HG02610 (cell line): Measurements from ENCODE around the gene ZFP36L2.
A peak's percentile ranks its signal among the peaks of the same experiment; 100 is the strongest.
"Not testable (repeated sequence)": the region's sequence is repeated elsewhere in the genome, so short reads cannot be mapped to it uniquely, and the experiment has no call there.

Source experiments
- ATAC-seq: cut with Tn5 transposase; IDR thresholded peaks from one replicate; pipeline ENCODE4 v1.9.1; 2021; ENCODE audit warnings: mild to moderate bottlenecking, moderate library complexity; ENCODE audit not compliant: unreplicated experiment

The ZFP36L2 gene

DNA sequence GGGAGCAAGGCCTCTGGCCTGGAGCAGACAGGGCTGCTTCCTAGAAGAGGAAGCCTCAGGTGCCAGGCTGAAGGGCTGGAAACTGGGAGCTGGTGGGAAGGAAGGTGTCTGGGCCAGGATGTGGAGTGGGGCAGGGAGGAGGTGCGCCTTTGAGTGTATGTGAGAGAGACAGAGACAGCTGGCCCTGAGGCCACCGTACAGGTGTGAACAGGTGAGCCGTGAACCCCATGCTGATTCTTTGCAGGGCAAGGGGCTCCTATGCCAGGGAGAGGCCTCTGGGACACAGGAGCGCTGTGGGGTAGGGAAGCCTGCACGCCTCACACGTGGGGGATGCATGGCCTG, 16.3 kb downstream of the ZFP36L2 start:
- ATAC-seq: no peak

DNA sequence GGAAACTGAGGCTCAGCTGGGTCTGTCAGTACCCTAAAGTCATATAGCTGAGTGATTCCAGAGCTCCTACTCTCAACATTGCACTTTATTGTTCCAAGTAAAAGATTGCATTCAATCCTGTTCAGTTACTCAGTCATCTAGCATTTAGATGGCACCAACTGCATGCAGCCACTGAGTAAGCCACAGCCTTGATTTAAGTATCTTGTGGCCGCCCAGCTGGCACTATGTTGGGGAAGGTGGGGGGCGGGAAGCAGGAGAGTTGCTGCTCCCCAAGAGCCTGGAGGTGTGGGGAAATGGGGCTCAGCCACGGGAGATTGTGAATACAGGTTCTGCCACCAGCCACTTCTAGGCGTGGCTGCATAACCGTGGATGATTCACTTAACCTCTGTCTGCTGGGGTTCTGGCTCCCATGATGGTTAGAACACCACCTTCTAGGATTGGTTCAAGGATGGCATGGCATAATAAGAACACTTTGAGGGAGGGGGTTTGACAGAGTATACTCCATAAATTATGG, 17.1 kb downstream of the ZFP36L2 start:
- no peak for ATAC-seq

DNA sequence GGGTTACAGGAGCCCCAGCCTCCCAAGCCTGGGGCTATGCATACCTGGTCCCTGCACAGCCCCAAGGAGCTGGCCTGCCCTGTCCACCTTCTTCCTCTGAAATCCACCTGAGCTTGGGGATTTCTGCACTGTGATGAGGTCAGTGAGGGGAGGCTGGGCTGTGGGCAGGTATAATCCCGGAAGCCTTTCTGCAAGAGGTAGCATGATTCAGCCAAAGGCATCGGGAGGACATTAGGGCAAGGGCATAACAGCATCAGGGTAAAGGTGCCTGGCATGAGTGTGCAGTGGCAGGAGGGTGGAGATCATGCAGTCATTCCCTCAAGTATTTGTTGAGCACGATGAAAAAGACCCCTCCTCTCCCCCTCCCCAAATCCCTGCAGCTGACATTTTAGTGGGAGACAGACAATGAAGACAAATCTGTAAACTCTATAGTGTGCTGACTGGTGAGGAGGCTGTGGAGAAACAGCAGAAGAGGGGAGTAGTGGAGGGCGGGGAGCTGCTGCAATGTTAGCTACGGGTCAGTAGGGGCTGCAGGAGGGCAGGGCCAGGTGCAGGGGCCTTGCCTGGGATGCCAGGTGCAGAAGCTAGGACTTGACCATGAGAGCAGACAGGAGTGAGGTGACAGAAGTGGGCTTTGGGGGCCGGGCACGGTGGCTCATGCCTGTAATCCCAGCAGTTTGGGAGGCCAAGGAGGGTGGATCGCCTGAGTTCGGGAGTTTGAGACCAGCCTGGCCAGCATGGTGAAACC, 18.7 kb downstream of the ZFP36L2 start:
- ATAC-seq: no peak

DNA sequence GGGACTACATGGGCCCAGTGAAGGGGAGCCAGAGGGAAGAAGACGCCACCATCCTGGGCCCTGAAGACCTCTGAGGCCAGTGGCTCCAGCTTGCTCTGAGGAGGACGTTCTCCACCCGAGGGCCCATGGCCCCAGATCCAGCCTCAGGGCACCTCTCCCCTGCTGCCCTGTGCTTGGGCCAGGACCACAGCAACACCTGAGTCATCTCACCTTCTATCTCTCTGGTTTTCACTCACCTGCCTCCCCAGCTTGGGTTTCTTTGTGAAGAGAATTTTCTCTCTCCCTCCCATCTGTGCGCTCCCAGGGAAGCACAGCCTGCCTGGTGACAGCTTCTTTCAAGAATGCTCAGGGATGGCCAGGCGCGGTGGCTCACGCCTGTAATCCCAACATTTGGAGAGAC, 19.8 kb downstream of the ZFP36L2 start:
- no peak for ATAC-seq

DNA sequence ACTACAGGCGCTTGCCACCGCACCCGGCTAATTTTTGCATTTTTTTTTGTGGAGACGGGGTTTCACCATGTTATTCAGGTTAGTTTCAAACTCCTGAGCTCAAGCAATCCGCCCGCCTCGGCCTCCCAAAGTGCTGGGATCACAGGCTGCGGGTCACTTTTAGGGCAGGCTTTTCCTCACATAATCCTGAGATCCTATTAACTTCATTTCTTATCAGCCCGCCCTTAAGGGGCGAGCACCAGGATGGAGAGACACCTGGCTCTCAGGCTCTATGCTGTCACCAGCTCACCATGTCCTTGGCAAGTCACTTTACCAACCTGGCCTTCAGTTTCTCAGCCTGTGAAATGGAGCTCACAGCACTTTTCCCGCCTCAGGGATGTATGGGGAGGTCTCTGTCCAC, 23.0 kb downstream of the ZFP36L2 start:
- no peak for ATAC-seq

DNA sequence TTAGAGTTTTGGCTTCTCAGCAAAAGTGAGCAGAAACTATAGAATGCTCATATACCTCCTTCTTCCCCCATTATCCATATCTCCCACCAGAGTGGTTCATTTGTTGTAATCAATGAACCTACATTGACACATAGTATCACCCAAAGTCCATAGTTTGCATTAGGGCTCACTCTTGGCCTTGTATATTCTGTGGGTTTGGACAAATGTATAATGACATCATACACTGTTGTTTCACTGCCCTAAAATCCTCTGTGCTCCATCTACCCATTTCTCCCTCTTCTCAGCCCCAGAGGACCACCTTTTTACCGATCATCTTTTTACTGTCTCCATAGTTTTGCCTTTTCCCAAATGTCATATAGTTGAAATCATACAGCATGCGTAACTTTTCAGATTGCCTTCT, 24.1 kb downstream of the ZFP36L2 start:
- ATAC-seq: no peak

DNA sequence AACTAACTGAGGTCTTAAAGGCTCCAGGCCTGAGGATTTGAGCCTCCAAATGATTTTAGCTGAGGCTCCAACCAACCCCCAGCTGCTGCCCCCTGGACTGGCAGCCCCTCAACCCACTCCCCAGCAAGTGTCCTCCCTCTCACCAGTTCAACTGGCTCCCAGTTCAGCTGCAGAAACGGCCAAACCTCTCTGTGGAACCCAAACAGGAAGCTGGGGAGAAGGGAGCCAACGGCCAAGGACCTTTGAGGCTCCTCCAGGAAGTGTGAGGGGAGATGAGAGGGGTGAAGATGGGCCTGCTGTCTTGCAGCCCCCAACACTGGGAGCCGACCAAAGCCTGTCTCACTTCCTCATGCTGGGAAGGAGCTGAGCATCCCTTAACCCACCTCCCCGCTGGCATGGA, 24.9 kb downstream of the ZFP36L2 start:
- no peak for ATAC-seq

DNA sequence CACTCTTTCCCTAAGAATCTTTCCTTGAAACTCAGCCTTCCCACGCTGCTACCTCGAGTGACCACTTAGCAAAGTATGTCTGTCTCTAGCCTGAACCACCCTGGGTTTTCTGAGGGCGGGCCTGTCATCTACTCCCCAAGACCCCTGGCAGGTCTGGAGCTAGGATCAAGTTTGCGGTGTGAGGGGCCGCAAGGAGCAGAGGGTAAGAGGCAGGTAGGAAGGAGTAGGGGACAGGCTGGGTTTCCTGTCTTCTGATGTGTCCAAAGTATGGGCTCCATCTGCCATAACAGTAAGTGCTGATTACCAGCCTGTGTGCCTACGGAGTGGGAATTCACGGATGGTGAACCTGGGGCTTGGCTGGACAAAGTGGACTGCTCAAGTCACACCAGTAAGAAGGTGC, 25.4 kb downstream of the ZFP36L2 start:
- ATAC-seq: no peak

DNA sequence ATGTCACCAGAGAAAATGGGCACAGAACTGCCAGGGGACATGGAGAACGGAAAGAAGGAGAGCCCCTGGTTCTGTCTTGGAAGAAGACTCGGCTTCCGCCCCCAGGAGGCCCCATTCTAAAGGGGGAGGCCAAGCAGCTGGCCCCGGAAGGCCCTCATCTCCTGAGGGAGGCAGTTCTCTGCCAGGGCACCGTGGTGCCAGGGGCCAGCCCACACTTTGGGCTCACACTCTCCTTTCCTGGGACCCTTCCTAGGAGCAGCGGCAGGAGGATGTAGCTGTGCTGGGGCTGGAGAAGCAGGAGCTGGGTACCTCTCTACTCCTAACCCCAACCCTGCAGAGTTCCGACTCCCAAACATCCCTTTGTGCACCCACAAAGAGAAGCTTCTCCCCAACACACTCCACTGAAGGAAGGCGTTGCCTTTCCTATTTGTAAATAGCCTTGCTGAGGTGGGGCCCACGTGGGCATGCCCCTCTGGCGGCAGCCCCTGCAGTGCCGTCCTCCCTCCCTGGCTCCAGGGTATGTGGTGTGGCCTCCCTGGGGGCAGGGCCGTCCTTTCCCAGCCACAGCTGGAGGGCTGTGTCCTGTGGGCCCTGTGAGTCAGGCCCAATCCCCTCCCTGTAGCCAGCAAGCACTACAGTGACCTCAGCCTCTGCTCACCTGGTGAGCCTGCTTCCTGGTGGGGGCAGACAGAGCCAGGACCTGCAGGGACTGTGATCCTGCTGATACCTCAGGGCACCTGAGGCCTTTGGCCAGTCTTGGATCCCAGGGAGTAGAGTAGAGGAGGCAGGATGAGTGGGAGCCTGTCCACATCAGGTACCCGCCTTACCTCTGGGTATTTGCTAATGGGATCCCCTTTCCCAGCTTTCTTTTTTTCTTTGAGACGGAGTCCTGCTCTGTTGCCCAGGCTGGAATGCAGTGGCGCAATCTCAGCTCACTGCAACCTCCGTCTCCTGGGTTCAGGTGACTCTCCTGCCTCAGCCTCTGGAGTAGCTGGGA, 26.6 kb downstream of the ZFP36L2 start:
- ATAC-seq: no peak

DNA sequence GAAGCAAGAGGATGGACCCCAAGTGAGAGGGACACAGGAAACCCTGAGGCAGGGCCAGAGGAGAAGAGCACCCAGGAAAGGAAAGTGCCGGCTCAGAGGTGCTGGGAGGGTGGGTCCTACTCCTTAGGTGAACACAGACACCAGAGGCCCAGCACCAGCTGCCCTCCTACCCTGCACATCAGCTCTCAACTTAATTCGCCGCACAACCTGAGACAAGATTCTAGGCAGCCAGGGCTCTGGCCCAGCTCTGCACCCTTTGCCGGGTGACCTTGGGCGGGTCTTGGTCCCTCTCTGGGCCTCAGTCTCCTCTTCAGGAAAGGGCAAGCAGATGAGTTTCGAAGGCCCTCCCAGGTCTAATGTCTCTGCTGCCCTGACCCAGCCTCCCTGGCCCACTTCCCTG, 28.1 kb downstream of the ZFP36L2 start:
- no peak for ATAC-seq

DNA sequence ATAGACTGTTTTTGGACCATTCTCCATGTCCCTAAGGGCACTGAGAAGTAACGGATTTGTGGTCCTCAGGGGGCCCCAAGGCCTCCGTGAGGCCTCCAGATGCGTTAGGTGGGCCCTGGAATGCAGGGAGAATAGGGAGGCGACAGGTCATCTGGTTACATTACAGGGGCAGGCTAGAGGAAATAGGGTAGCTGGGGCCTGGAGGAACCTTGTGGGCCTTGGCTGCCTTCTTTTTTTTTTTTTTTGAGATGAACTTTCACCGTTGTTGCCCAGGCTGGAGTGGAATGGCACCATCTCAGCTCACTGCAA, 28.9 kb downstream of the ZFP36L2 start:
- ATAC-seq: no peak

DNA sequence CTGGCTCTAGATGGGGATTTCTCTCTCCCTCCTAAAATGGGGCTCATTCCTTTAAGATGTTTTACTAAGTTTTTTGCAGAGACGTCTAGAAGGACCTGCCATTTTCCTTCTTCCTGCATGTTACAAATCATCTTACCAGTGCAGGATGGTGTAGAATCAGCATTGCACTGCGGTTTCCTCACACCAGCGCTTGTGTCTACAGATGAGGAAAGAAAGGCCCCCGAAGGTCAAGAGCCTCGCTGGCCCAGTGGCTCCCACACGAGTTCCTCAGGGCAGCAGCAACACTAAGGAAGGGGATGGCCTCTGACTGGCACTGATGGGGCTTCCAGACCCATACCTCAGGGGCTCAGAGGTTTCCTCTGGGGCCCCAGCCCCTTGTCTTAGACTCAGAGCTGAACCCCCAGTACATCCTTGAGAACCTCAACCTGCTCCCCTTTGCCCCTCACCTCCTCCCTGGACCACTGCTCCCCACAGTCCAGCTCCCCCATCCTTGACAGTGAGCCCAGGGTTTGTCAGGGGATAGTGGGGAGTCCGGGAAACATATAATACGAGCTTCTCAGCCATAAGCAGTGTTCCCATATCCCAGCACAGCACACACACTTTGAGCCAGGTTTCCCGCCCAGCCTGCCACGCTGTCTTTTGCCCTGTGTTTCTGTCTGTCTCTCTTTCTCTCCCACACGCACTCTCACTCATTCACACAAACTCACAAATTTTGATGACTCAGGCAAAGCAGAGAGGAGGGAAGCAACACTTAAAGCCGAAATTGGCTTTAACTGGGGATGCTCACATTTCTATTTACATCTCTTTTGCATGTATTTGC, 29.4 kb downstream of the ZFP36L2 start:
- ATAC-seq: no peak

DNA sequence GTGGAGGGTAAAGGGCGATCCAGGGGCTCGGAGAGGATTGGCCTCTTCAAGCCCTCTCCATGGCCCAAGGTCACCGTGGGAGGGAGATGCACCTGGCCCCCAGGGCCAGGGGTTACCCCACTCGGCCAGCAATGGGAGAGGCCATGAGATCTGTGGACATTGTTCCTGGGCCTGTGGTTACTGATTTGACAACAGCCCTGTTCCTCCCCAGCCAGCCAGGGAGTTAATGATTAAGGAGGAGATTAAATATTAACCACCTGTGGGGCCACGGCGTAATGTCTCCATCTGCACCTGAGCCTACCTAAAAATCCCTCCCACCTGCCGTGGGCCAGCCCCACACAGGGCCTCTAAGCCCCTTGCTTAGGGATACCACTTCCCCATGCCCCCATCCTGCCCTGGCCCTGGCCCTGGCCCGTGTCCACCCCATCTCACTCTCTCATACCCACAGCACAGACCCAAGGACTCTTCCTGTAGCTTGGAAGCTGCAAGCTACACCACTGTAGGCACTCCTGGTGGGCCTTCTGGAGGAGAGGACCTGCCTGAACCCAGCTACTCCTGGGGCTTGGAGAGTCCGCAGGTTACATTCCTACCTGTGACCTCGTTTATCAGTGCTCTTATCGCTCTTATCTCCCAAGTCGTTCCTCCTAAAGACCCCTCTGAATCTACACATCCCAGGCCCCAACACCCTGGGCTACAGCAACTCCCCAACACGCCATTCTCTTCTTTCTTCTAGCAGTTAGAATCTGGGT, 32.1 kb downstream of the ZFP36L2 start:
- peak; percentile 30 for ATAC-seq

DNA sequence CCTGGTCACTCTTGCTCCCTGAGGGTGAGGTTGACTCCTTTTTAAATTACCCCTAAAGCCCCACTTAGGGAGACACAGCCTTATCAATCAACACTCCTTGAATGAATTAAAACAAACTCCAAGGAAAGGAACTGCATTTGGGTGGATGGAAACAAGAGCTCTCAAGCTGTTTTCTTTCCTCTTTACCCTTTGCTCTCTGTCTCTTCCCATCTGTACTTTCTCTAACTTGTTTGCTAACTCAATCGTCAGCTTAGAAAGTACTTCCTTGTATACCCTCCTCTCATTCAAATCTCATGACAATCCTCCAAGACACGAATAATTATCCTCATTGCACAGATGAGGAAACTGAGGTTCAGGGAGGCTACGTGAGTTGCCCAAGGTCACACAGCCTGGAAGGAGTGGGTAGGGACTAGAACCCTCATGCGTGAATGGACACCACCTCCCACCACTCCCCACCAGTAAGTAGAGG, 32.7 kb downstream of the ZFP36L2 start:
- ATAC-seq: no peak

DNA sequence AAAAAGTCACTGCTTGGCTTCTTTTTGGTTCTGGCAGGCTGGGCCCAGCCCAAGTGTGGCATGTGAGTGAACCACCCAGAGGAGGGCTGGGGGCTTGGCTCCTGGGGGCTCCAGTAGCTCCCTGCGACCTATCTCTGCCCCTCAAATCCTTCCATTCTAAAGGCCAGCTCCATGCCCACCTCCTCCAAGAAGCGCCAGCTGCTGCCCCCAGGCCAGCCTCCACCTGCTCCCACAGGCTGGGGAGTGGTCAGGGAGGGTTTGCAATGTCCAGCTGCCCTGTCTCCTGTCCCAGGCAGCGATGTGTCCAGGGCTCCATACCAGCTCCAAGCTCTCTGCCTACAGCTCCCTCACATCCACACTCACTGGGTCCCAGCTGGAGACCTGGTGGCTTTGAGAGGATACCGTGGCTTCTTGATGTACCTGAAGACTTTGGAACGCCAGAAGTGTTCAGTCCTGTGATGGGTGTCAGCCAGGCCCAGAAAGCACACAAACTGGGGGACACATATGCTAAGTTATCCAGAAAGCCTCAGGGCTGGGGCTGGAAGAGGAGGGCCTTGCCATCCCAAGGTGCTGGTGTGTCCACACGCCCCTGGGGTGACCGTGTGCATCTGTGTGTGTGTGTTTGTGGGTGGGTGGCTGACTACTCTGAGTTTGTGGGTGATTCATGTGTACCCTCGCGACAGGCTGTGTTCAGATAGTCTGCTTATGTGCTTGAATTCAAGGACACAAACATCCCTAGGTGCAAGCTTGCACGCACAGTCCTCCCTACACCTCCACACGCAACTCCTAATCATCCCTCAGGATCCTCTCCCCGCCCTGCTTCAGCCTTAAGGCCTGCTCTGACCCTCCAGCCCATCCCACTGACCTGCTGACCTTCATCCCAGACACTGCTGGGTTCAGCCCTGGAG, 33.4 kb downstream of the ZFP36L2 start:
- ATAC-seq: no peak

DNA sequence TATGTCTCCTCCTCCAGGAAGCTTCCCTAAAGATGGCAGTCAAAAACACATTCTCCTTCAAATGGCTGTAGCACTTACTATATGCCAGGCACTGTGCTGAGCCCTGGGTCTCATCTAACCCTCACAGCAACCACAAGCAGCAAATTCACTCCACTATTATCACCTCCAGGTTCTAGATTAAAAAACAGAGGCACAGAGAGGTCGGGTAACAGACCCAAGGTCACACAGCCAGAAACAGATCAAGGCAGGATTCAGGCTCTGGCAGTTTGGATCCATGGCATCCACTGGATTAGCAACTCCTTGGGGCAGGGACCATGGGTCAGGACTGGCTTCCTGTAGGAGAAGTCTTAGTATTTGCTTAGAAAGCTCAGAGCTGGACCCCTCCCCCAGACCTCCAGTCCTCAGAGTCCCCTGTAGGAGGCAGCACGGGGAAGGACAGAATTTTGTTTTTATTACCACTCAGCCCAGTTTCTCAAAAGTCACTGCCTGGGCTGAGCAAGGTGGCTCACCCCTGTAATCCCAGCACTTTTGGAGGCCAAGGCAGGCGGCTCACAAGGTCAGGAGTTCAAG, 34.4 kb downstream of the ZFP36L2 start:
- no peak for ATAC-seq

DNA sequence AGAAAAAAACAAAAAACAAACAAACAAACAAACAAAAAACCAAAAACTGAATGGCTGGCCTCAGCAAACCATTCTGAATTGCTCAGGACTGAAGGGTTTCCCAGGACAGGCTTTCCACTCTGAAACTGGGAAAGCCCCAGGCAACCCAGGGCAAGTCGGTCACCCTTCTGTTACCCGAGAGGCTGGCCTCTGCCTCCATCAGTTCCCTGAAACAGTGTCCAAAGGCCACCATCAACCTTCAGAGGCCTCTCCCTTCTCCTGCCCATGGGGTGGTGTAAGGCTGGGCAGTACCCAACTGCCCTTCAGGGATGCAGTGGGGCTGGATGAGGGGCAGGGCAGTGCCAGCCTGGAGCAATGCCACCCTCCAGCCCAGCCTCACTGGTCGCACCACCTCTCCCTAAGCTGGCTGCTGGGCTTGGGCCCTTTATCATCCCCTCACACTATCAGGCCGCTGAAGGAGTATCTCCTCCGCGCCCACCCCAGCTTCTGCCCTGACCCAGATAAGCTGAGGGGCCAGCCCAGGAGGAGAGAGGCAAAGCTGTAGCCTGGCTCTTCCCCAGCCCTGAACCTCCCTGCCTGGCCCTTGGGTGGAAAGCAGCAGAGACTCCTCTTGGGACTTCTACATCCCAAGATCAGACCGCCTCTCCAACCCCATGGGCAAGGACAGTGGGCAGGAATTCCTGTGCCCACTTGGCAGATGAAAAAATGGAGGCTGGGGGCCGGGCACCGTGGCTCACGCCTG, 35.9 kb downstream of the ZFP36L2 start:
- no peak for ATAC-seq

DNA sequence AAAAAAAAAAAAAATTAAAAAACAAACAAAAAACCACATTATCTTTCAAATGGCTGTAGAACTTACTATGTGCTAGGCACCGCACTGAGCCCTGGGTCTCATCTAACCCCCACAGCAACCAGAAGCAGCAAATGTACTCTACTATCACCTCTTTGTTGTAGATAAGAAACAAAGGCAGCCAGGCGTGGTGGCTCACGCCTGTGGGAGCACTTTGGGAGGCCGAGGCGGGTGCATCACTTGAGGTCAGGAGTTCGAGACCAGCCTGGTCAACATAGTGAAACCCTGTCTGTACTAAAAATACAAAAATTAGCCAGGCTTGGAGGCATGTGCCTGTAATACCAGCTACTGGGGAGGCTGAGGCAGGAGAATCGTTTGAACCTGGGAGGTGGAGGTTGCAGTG, 36.5 kb downstream of the ZFP36L2 start:
- ATAC-seq: not testable (repeated sequence)
